ENCODE data around the gene APOF. TPM values are rescaled to one million over a fixed set of nuclear protein-coding genes. Genes with fewer than 3 reads are reported as not detected.
"Not testable (repeated sequence)": the region's sequence is repeated elsewhere in the genome, so short reads cannot be mapped to it uniquely, and the experiment has no call there.

Gene APOF
- total RNA-seq, 1 experiment from 2014 or later = not detected

DNA sequence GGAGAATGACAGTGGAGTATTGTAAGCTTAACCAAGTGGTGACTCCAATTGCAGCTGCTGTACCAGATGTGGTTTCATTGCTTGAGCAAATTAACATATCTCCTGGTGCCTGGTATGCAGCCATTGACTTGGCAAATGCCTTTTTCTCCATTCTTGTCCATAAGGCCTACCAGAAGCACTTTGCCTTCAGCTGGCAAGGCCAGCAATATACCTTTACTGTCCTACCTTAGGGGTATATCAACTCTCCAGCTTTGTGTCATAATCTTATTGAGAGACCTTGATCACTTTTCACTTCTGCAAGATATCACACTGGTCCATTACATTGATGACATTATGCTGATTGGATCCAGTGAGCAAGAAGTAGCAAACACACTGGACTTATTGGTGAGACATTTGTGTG, 39.0 kb upstream of the APOF start:
- not testable (repeated sequence) for H3K18ac ChIP-seq (ENCODE audit: insufficient read length, low read depth, low read length)

DNA sequence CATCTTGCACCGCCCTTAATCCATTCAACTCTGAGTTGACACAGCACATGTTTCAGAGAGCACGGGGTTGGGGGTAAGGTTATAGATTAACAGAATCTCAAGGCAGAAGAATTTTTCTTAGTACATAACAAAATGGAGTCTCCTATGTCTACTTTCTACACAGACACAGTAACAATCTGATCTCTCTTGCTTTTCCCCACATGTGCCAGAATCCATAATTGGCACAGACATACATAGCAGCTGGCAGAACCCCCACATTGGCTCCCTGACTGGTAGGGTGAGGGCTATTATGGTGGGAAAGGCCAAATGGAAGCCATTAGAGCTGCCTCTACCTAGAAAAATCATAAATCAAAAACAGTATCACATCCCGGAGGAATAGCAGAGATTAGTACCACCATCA, 38.5 kb upstream of the APOF start:
- Mint-ChIP-seq H3K27me3 (ENCODE audit: low read depth) (peaks cover 17% of the 10 kb centered on the region), H3K9me3 (peaks cover 12 to 17% of the 10 kb centered on the region in 2 experiments)
- H2AK5ac ChIP-seq (ENCODE audit: insufficient read length, low read length); H4K5ac ChIP-seq (ENCODE audit: insufficient read length, low read depth, low read length); H4K8ac ChIP-seq (replicated peaks; ENCODE audit: insufficient read length, low read depth, low read length); H3K27ac ChIP-seq (ENCODE audit: insufficient read length, low read depth, low read length); H2BK5ac ChIP-seq (ENCODE audit: insufficient read length, low read length); H3T11ph ChIP-seq (ENCODE audit: low read length); H2BK12ac ChIP-seq (ENCODE audit: insufficient read length, low read depth, low read length); H4K91ac ChIP-seq (ENCODE audit: insufficient read length, low read depth, low read length); H3K79me2 ChIP-seq (ENCODE audit: insufficient read depth, low read length); H3K27me3 ChIP-seq (ENCODE audit: insufficient read depth, low read length); H3K4me1 Mint-ChIP-seq; H3K79me1 ChIP-seq (ENCODE audit: insufficient read depth, low read depth, low read length, poor library complexity, severe bottlenecking); H3K9ac ChIP-seq (ENCODE audit: extremely low read depth, insufficient read length, low read length); H3K4me3 Mint-ChIP-seq; H3K23me2 ChIP-seq (ENCODE audit: insufficient read length, low read depth, low read length, poor library complexity, severe bottlenecking); H2AFZ ChIP-seq (ENCODE audit: low read length); H3K9me3 ChIP-seq (ENCODE audit: control insufficient read depth, low read depth, low read length); H3K4me2 ChIP-seq (ENCODE audit: insufficient read depth, insufficient read length, low read length); H2BK20ac ChIP-seq (ENCODE audit: low read depth, low read length, poor library complexity, severe bottlenecking); H3K4me1 ChIP-seq (ENCODE audit: insufficient read depth, low read length); H2BK120ac ChIP-seq (ENCODE audit: low read depth, low read length, poor library complexity, severe bottlenecking); H3K23ac ChIP-seq (ENCODE audit: insufficient read length, low read depth, low read length); H3K18ac ChIP-seq (ENCODE audit: insufficient read length, low read depth, low read length); H2BK15ac ChIP-seq (ENCODE audit: low read depth, low read length); H3K36me3 Mint-ChIP-seq (ENCODE audit: insufficient read depth in 1 of 3, low read depth in 3 of 3); H3K56ac ChIP-seq (ENCODE audit: insufficient read length, low read depth, low read length); H3K4ac ChIP-seq (ENCODE audit: low read depth, low read length); DNase-seq; H4K20me1 ChIP-seq (ENCODE audit: control insufficient read depth, insufficient read depth, insufficient read length); H3K14ac ChIP-seq (ENCODE audit: insufficient read depth, low read length); H3K27ac Mint-ChIP-seq: not testable (repeated sequence)
- no CpG with 5 or more reads among the region's 3 CpGs for WGBS (ENCODE audit: extremely low coverage, insufficient read length, low lambda C conversion rate)

More for the DNA sequence above, 39.0 kb upstream of the APOF start:
- H3K27me3 ChIP-seq (ENCODE audit: insufficient read depth, low read length); H3K27ac Mint-ChIP-seq; DNase-seq; H2AFZ ChIP-seq (ENCODE audit: low read length); H2AK5ac ChIP-seq (ENCODE audit: insufficient read length, low read length); H3K9ac ChIP-seq (ENCODE audit: extremely low read depth, insufficient read length, low read length); H2BK5ac ChIP-seq (ENCODE audit: insufficient read length, low read length); H3K23me2 ChIP-seq (ENCODE audit: insufficient read length, low read depth, low read length, poor library complexity, severe bottlenecking); H3K79me2 ChIP-seq (ENCODE audit: insufficient read depth, low read length); H3K4me2 ChIP-seq (ENCODE audit: insufficient read depth, insufficient read length, low read length); H2BK120ac ChIP-seq (ENCODE audit: low read depth, low read length, poor library complexity, severe bottlenecking); H3K4me1 Mint-ChIP-seq; H3K79me1 ChIP-seq (ENCODE audit: insufficient read depth, low read depth, low read length, poor library complexity, severe bottlenecking); H4K8ac ChIP-seq (replicated peaks; ENCODE audit: insufficient read length, low read depth, low read length); H3K4me1 ChIP-seq (ENCODE audit: insufficient read depth, low read length); H3T11ph ChIP-seq (ENCODE audit: low read length); H3K4me3 Mint-ChIP-seq; H2BK20ac ChIP-seq (ENCODE audit: low read depth, low read length, poor library complexity, severe bottlenecking); H3K36me3 Mint-ChIP-seq (ENCODE audit: insufficient read depth in 1 of 3, low read depth in 3 of 3); H2BK15ac ChIP-seq (ENCODE audit: low read depth, low read length); H3K27ac ChIP-seq (ENCODE audit: insufficient read length, low read depth, low read length); H3K4ac ChIP-seq (ENCODE audit: low read depth, low read length); H3K14ac ChIP-seq (ENCODE audit: insufficient read depth, low read length); H3K56ac ChIP-seq (ENCODE audit: insufficient read length, low read depth, low read length); H4K5ac ChIP-seq (ENCODE audit: insufficient read length, low read depth, low read length); H4K20me1 ChIP-seq (ENCODE audit: control insufficient read depth, insufficient read depth, insufficient read length); H2BK12ac ChIP-seq (ENCODE audit: insufficient read length, low read depth, low read length); H3K23ac ChIP-seq (ENCODE audit: insufficient read length, low read depth, low read length); H4K91ac ChIP-seq (ENCODE audit: insufficient read length, low read depth, low read length); H3K9me3 ChIP-seq (ENCODE audit: control insufficient read depth, low read depth, low read length): not testable (repeated sequence)
- H3K27me3 Mint-ChIP-seq (ENCODE audit: low read depth) = peaks cover 17% of the 10 kb centered on the region
- H3K9me3 Mint-ChIP-seq = peaks cover 12 to 17% of the 10 kb centered on the region in 2 experiments
